OCI-LY3 (cell line): ENCODE results near the gene PCDHB14.

Experiments used
- EZH2phosphoT487 ChIP-seq: fragments of 200-600 bp; shearing (Covaris generic); IDR thresholded peaks from 2 replicates; pipeline ENCODE4 v1.6.1; 2018; ENCODE audit warnings: antibody characterized with exemption, mixed run types, low read depth
- TF ChIP-seq, protein P1 (sequence below): fragments of 200-600, 300-600 bp; sonication (generic); IDR thresholded peaks from 2 replicates; pipeline ENCODE4 v1.5.1; 2014; ENCODE audit warnings: antibody characterized with exemption, low read length, low read depth

- TF ChIP-seq, protein P1, sequence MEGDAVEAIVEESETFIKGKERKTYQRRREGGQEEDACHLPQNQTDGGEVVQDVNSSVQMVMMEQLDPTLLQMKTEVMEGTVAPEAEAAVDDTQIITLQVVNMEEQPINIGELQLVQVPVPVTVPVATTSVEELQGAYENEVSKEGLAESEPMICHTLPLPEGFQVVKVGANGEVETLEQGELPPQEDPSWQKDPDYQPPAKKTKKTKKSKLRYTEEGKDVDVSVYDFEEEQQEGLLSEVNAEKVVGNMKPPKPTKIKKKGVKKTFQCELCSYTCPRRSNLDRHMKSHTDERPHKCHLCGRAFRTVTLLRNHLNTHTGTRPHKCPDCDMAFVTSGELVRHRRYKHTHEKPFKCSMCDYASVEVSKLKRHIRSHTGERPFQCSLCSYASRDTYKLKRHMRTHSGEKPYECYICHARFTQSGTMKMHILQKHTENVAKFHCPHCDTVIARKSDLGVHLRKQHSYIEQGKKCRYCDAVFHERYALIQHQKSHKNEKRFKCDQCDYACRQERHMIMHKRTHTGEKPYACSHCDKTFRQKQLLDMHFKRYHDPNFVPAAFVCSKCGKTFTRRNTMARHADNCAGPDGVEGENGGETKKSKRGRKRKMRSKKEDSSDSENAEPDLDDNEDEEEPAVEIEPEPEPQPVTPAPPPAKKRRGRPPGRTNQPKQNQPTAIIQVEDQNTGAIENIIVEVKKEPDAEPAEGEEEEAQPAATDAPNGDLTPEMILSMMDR, result no peak
- no peak for TF ChIP-seq EZH2phosphoT487
Observed at GRCh38 chr5:141241496-141241895, 18.4 kb downstream of the PCDHB14 start.
